GM21528 (cell line): ENCODE results near the gene EPS15.

ENCODE experiments used
- ATAC-seq: cut with Tn5 transposase; IDR thresholded peaks from one replicate; pipeline ENCODE4 v1.9.1; 2021; ENCODE audit warnings: mild to moderate bottlenecking, moderate library complexity; ENCODE audit not compliant: unreplicated experiment, low FRiP score

The EPS15 gene

DNA sequence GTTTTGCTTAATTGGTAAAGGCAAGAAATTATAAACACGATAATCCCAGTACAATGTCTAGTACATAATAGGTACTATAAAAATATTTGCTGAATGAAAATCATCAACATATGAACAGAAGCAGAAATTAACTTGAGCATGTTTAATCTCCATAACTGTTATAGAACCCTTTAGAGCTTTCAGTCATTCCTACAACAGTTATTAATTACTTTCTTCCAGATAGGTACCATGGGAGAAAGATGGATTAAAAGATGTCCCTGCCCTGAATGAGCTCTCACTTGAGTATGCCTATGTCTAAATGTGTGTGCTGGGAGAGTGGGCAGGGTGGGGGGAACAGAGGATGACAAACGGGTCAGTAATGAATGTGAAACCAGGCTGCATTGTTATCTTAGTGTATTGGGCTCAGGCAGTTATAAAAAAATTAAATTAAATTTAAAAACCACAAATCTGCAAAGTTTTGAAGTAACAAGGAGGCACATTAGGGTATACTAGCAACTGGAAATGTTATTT lies 2.4 kb downstream of the EPS15 start:
- no peak for ATAC-seq

DNA sequence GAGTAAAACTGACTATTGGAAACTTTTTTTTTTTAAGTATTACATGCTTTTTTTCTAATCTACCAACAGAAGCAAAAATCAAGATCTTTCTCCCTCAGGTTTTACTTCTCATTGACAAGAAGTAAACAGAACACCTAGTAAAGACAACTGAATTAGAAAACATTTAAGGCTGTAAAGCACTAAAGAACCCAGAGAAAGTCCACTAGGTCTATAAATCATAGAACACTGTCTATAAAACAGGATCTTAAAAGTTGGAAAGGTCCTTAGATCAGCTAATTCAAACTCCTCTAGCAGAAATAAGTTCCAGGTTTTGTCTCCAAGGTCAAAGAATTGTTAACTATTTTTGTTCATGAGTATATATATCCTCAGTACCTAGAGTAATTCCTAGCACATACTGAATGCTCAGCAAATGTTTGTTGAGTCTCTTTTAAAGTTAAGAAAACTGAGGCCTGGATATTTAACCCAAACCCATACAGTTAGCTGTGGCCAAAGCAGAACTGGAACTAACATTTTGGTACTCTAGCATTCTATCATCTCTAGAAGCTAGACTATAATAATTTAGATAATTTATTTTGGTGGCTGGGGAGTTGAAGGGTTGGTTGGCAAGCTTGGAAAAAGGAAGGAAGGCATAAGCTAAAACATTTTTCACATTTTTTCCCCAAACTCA lies 3.0 kb downstream of the EPS15 start:
- ATAC-seq: no peak

DNA sequence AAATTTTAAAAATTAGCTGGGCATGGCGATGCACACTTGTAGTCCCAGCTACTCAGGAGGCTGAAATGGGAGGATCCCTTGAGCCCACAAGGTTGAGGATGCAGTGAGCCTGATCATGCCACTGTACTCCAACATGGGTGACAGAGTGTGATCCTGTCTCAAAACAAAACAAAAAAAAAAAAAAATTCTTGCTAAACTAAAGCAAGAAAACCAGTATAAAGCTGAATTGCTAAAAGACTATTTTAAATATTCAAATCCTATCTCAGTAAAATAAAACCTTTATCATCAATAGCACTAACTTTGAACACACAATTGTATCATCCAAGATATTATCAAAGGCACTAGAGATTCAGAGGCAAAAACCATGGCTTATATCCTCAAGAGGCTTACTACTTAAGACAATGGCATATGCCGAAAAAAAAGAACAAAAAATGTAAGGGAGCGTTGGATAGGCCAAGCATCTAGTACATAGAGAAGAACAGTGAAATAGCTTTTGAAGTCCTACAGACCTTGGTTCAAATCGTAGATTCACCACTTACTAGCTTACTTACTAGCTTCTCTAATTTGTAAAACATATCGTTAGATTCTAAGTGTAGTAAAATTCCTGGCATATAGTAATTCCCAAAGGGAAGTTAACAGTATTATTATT lies 3.6 kb downstream of the EPS15 start:
- ATAC-seq: no peak

DNA sequence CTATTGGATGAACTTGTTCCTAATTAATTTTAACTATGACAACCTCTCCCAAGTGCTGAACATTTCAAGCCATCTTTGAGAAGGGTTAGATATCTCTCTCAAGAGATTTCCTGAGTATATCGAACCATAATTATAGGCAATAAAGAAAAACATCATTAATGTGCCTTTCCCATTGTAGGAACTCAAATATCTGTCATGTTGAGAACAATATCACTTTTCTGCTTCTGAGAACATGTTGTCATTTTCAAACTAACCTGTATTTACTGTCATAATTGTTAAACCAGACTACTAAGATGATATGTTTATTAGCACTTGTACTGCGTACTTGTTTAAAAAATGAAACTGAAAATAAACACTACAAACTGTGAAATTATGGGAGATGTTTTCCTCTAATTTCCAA lies 4.3 kb downstream of the EPS15 start:
- no peak for ATAC-seq

DNA sequence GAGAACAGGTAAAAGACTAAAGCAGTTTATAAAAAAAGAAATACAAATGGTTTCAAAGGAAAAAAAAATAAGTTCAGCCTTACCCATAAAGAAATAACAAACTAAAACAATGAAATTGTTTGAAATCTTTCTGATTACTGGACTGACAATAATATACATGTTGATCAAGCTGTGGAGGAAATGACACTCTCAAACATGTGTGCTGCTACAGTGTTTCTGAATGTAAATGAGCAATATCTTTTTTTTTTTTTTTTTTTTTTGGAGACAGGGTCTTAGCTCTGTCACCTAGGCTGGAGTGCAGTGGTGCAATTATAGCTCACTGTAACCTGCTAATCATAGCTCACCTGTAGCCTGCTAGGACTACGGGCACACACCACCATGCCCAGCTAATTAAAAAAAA lies 6.5 kb downstream of the EPS15 start:
- no peak for ATAC-seq

DNA sequence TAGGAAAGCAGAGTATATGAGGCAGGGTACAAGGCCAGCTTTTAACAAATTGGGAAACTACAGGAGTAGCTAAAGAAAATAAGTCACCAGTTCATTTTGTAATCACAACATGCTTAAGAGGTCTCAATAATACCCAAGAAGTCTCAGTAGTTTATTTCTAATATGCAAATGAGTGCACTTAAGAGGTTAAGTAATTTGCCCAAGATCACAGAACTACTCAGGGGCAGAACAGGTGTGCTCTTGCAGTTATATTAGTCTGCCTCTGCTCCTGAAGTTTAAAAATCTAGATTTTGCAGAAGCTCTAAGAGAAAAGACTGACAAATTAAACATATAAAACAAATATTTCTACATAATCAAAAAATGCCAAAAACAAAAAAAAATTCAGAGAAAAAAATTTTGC lies 6.9 kb downstream of the EPS15 start:
- no peak for ATAC-seq

DNA sequence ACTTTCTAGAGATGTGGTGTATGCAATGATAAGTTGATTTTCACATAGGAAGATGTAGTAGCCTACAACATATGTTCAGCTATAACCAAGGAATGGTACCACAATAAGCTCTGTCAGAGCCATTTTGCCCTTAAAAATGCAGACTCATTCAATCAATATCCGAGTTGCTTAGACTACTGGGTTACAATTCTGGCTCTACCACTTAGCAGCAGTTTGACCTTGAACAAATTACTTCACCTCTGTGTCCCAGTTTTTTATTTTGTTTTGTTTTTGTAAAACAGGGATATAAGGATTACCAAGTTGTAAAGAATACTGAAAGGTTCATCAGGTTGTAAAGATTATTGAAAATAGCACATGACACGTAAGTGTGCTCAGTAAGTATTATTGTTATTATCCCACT lies 9.3 kb downstream of the EPS15 start:
- ATAC-seq: no peak

DNA sequence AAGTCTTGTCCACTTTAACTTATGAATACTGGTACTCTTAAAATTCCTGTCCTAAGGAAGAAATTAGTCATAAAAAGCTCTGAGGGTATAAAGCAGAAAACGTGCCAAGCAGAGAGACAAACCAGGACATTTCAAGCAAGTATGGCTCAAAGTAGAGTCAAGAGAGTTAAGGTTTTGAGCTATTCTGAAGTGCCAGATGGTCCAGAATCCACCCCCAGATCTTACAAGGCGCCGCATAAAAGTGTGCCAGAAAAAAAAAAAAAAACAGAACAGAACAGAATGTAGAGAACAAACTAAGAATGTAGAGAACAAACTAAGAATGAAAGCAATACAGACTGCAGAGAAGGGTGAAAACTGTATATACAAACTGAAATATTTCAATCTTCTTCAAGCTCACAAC lies 12.5 kb downstream of the EPS15 start:
- no peak for ATAC-seq

DNA sequence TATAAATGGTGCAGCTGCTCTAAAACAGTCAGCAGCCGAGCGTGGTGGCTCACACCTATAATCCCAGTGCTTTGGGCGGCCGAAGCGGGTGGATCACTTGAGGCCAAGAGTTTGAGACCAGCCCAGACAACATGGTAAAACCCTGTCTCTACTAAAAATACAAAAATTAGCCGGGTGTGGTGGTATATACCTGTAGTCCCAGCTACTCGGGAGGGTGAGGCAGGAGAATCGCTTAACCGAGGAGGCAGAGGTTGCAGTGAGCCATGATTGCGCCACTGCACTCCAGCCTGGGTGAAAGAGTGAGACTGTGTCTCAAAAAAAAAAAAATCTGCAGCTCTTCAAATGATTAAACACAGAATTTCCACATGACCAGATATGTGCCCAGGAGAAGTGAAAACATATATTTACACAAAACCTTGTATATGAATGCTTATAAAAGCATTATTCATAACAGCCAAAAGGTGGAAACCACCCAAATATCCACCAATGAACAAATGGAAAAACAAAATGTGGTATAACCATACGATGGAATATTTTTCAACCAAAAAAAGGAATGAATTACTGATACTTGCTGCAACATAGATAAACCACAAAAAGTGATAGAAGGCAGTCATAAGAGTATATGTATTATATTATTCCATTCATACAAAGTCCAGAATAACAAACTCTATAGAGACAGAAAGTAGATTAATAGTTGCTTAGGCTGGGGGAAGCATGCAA lies 14.1 kb downstream of the EPS15 start:
- ATAC-seq: peak; percentile 33

DNA sequence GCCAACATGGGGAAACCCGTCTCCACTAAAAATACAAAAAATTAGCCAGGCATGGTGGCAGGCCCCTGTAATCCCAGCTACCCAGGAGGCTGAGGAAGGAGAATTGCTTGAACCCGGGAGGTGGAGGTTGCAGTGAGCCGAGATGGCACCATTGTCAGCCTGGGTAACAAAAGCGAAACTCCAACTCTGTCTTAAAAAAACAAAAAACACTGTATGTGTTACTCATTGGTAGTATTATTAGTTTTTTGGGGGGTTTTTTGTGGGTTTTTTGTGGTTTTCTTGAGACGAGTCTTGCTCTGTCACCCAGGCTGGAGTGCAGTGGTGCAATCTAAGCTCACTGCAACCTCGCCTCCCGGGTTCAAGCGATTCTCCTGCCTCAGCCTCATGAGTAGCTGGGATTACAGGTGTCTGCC lies 17.8 kb downstream of the EPS15 start:
- ATAC-seq: peak; percentile 64

DNA sequence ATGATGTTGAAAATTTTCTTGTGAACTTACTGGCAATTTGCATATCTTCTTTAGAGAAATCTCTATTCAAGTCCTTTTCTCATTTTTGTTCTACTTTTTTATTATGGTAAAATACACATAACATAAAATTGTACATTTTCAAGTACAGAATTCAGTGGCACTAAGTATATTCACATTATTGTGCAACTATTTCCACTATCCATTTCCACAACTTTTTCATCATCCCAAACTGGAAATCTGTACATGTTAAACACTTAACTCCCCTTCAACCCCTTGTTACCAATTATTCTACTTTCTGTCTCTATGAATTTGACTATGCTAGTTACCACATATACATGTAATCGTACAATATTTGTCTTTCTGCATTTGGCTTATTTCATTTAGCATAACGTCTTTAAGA lies 19.4 kb downstream of the EPS15 start:
- ATAC-seq: no peak

DNA sequence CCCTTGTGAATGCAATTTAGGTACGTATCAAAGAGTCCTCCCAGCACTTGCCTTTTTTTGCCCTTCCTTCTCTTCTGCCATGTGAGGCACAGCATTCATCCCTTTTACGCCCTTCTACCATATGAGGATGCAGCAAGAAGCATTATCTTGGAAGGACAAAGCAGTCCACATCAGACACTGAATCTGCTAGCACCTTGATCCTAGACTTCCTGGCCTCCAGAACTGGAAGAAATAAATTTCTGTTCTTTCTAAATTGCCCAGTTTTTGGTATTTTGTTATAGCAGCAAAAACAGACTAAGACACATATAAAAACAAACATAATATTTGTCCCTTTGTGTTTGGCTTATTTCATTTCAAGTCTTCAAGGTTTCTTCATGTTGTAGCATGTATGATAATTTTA lies 20.1 kb downstream of the EPS15 start:
- no peak for ATAC-seq

DNA sequence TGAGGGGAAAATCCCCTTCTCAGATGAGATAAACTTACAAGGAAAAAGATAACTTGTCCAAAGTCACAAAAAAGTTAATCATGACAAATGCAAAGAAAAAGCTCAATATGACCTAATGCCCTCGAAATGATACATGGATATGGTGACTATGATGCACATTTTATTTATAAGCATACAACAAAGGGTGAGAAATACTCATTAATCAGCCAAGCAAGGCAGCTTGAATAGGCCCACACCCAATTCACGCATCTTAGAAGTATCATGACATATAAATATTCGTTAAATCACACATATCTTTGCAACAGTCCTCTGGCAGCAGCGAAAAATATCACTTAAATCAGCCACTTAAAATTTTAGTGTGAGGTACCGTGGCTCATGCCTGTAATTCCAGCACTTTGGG lies 21.7 kb downstream of the EPS15 start:
- ATAC-seq: no peak

DNA sequence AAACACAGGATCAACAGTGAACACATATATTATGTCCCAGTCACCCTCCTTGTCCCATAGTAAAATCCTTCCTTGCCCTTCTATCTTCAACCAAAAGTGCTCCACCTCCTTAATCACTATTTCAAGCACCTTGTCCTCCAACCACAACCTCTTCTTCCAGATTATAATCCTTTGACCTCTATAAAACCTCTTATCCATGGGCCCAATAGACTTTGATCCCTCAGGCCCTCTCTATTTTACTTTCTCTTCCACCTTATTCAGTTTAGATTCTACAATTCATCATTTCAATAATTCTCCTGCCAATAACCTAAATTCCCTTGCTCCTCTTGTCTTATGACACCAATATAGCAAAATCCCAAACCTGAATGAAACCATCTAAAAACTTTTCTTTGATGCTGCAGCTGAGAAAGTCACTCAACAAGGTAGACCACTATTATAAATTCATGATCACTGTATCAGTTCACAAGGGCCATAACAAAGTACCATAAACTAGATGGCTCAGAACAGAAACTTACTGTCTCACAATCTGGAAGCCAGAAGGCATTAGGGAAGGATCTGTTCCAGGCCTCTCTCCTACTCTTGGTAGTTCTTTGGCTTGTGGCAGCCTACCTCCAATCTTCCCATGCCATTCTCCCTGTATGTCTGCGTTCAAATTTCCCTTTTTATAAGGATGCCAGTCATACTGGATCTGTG lies 24.8 kb downstream of the EPS15 start:
- ATAC-seq: no peak

DNA sequence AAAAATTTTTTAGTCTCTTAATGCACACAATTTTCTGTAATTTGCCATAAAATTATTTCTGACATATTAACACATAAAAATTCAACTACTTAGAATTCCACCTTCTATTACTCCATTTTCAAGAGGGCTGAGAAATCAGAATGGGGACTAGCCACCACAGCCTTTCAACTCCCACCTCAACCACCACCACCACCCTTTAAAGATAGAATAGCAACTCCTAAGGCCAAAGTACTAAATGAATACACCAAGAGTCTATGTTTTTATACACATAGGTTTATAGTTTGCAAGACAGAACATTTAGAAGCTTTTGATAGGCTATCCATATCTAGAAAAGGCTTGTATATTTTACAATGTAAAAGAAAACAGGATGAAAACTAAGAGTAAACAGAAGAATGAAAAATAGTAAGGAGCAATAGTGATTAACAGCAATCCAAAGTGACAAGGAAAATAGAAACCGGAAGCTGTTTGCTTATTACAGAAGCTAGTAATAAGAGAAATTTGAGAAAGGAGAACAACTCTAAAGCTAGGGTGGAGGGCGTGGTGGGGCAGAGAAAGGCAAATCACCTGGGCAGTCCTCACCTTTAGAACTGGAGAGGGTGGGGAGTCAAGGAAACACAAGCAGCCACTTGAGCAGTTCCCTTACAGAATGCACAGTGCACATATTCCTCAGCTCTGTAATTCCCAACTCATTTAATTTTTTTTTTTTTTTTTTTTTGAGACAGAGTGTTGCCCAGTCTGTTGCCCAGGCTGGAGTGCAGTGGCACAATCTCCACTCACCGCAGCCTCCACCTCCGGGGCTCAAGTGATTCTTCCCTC lies 27.7 kb downstream of the EPS15 start:
- peak; percentile 46 for ATAC-seq

DNA sequence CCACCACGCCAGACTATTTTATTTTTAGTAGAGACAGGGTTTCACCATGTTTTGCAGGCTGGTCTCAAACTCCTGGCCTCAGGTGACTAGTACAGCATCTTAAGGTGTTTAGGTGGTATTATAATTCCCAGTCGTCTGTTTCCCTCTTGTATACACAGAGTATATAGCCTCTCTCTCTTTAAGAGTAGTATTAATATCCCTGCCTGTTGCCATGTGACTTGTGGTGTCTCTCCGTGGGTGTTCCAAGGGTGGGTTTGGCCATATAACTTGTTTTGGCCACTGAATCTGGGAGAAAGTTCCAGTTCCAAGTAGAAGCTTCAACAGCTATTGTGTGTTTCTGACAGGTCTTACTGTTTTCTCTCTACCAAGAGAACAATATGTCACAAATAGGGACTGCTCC lies 29.6 kb downstream of the EPS15 start:
- no peak for ATAC-seq

DNA sequence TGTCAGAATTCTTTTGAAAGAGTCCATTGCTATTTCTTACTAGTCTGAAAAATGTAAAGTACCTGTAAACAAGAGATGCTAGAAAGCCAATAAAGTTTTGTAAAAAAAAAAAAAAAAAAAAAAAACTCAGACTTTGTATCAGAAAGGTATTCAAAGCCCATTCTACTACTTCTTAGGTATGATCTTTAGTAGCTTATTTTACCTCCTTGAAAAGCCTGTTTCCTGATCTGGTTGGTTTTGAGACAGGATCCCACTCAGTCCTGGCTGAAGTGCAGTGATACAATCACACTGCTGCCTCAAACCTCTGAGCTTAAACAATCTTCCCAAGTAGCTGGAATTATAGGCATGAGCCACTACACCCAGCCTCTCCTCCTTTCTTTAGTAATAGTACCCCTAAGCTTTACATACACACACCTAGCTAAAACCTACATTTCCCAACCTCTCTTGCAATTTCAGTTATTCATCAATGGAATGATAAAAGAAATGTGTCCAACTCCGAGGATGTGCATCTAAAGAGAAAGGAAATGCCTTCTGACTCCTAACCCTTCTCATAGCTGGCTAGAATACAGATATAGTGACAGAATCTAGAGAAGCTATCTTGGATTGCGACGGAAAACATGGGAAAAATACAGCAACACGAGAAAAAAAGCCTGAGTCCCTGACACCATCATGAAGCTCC lies 30.6 kb downstream of the EPS15 start:
- no peak for ATAC-seq

DNA sequence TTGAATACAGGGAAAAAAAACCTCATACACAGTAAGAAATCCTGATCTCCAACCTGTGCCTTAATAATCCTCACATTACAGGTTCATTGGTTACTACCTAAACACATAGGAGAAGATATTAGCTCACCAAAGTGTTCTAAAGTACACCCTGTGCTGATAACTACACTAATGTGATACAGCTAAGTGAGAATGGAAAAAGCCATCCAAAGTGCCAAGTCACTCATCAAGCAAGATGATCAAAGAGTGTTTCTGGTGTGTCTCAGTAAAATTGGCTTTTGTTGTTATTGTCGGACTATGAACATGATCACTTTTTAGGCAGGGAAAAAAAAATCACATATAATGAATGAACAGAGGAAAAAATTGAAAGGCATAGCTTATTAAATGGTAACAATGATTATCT lies 31.4 kb downstream of the EPS15 start:
- ATAC-seq: no peak

DNA sequence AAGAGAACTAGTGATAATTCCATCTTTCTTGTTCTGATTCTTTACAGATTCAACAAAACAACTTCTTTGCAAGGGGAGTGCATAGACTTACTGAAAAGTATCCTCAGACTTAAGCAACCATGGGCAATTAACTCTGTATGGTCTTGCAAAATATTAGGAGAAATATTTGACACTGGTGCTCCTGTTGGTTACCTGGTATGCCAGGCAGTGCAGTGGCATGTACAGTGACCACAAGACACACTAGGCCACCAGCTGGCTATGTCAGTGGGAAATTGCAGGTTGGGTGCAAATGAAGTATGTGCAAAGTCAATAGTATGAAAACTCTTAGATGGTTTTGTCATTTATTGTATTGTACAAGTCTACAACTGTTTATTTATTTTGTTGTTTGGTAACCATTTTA lies 34.5 kb downstream of the EPS15 start:
- ATAC-seq: no peak

DNA sequence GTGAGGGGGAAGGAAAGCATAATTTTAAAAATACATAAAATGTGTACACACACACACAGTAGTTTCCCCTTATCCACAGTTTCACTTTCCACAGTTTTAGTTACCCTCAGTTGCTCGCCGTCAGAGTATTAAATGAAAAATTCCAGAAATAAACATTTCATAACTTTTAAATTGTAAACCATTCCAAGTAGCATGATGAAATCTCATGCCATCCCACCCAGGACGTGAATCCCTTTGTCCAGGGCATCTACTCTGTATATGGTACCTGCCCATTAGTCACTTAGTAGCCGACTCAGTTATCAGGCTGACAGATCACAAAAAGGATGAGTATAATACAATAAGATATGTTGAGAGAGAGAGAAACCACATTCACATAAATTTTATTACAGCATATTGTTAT lies 36.2 kb downstream of the EPS15 start:
- no peak for ATAC-seq
